ENCODE measurements around the gene TRIM39. TPM values are rescaled to one million over a fixed set of nuclear protein-coding genes. Genes with fewer than 3 reads are reported as not detected.

The TRIM39 gene
- total and polyA plus RNA-seq, 2 experiments from 2014 or later: 13.9 to 15.4 TPM

DNA sequence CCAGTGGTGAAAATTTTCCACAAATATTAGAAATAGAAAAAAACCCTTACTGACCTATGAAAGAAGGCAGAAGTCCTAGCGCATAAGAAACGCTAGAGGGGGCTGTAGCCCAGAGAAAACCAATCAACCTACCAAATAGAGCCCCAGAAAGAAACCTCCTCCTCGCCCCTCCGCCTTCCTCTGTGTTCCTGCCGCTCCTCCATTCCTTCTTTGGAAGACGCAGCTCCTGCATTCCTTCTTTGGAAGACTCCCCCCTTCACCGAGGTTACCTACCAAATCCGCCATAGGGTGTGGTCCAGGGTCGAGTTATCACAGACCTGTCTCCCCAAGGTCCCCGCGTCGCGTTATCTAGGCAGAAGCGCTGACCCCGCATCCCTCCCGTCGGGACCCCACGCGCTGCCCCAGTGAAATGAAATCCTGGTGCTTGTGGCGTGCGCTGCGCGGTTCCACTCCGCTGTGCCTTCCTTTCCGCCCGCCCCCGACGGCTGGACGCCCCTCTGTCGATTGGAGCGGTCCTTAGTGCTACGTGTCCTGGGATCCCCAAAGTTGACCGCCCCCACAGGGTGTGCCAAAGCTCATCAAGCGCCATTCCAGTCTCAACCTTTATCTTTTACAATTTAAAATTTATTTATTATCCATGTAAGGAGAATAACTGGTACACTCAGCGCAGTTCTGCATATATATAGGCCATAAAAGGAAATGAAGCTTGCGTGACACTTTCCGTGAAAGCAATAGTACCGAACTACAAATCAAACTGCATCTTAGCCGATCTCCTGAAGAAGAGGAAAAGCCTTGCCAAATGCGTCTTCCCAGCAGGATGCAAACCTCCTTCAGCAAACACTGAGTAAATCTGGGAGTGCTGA, 31.2 kb downstream of the TRIM39 start:
- no peaks in the 10 kb centered on the region for H3K4me1 ChIP-seq (ENCODE audit: low read depth)
- H3K36me3 ChIP-seq: no peaks in the 10 kb centered on the region
- TF ChIP-seq, protein P1, sequence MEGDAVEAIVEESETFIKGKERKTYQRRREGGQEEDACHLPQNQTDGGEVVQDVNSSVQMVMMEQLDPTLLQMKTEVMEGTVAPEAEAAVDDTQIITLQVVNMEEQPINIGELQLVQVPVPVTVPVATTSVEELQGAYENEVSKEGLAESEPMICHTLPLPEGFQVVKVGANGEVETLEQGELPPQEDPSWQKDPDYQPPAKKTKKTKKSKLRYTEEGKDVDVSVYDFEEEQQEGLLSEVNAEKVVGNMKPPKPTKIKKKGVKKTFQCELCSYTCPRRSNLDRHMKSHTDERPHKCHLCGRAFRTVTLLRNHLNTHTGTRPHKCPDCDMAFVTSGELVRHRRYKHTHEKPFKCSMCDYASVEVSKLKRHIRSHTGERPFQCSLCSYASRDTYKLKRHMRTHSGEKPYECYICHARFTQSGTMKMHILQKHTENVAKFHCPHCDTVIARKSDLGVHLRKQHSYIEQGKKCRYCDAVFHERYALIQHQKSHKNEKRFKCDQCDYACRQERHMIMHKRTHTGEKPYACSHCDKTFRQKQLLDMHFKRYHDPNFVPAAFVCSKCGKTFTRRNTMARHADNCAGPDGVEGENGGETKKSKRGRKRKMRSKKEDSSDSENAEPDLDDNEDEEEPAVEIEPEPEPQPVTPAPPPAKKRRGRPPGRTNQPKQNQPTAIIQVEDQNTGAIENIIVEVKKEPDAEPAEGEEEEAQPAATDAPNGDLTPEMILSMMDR (IDR thresholded peaks at IDR 0.05; ENCODE audit: low read depth, low read length): peak; percentile 83
- no peaks in the 10 kb centered on the region for H3K9me3 ChIP-seq (ENCODE audit: low read depth)
- peak overlapping the region; percentile 29 for H3K4me3 ChIP-seq
- H3K27ac ChIP-seq: no peak overlapping the region
- DNase-seq (ENCODE audit: low read depth in 1 of 2, low spot score in 1 of 2): peak; percentile 77 to 90
- H3K27me3 ChIP-seq: peaks cover 39% of the 10 kb centered on the region

DNA sequence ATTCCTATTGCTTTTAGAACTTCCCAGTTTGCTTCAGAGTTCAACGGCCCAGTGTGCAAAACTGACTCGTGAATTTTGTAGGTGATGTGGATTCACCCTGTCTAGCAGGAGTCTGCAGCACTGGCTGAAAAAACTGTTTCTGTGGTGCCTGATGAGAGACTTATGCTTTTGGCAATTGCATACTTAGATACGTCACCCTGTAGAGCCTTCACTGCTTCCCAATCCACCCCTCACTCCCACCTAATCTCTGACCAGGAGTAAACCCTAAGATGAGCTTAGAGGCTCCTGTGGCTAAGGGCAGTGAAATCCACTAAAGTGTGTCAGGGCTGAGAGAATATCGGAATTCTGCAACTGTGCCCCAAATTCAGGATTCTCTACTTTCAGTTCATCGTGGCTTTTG, 32.5 kb downstream of the TRIM39 start:
- Histone ChIP-seq H3K27me3 (peaks cover 39% of the 10 kb centered on the region), H3K27ac (no peak overlapping the region)

DNA sequence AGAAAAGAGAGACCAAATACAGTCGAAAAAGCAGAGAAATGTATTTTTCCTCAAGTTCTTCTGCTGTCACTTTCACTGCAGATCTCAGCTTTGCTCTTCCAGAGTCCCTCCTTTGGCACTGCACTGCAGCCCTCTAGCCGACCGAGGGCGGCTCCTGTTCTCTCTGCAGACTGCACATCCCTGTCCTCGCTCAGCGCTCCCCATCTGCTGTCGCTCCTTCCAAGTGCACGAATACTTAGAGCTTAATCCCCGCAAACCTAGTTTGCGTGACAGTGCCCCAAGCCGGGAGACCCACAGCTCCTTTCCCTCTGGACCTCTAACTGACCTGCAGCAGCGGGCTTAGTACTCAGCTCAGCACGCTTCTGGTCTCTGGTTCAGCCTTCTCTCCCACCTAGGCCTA, 33.4 kb downstream of the TRIM39 start:
- no peak for DNase-seq (ENCODE audit: low read depth in 1 of 2, low spot score in 1 of 2)
- H3K4me3 ChIP-seq: no peak overlapping the region
- H3K36me3 ChIP-seq: no peaks in the 10 kb centered on the region
- no peaks in the 10 kb centered on the region for H3K4me1 ChIP-seq (ENCODE audit: low read depth)
- H3K27me3 ChIP-seq: peaks cover 45% of the 10 kb centered on the region
- TF ChIP-seq, protein P1 (IDR thresholded peaks at IDR 0.05; ENCODE audit: low read depth, low read length): no peak
- no peak overlapping the region for H3K27ac ChIP-seq
- H3K9me3 ChIP-seq (ENCODE audit: low read depth): no peaks in the 10 kb centered on the region

More for the DNA sequence above, 32.5 kb downstream of the TRIM39 start:
- TF ChIP-seq, protein P1 (IDR thresholded peaks at IDR 0.05; ENCODE audit: low read depth, low read length): no peak
- Histone ChIP-seq H3K36me3 (no peaks in the 10 kb centered on the region), H3K9me3 (ENCODE audit: low read depth) (no peaks in the 10 kb centered on the region), H3K4me1 (ENCODE audit: low read depth) (no peaks in the 10 kb centered on the region), H3K4me3 (no peak overlapping the region)
- DNase-seq (ENCODE audit: low read depth in 1 of 2, low spot score in 1 of 2): no peak

DNA sequence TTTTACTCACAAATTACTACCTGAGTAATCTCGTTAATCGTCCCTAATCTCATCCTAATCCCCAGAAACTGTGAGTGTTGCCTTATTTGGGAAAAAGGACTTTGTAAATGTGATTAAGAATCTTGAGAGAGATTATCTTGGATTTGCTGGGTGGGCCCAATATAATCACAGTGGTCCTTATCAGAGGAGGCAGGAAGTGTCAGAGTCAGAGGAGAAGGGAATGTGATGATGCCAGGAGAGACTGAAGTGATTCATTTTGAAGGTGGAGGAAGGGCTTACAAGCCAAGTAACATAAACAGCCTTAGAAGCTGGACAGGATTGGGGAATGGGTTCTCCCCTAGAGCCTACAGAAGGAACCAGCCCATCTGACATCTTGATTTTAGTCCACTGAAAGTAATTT, 34.9 kb downstream of the TRIM39 start:
- H3K27me3 ChIP-seq: peaks cover 58% of the 10 kb centered on the region
- H3K4me1 ChIP-seq (ENCODE audit: low read depth): no peaks in the 10 kb centered on the region
- H3K36me3 ChIP-seq: no peaks in the 10 kb centered on the region
- no peak overlapping the region for H3K27ac ChIP-seq
- H3K4me3 ChIP-seq: no peak overlapping the region
- DNase-seq (ENCODE audit: low read depth in 1 of 2, low spot score in 1 of 2): no peak
- TF ChIP-seq, protein P1 (IDR thresholded peaks at IDR 0.05; ENCODE audit: low read depth, low read length): no peak
- no peaks in the 10 kb centered on the region for H3K9me3 ChIP-seq (ENCODE audit: low read depth)

DNA sequence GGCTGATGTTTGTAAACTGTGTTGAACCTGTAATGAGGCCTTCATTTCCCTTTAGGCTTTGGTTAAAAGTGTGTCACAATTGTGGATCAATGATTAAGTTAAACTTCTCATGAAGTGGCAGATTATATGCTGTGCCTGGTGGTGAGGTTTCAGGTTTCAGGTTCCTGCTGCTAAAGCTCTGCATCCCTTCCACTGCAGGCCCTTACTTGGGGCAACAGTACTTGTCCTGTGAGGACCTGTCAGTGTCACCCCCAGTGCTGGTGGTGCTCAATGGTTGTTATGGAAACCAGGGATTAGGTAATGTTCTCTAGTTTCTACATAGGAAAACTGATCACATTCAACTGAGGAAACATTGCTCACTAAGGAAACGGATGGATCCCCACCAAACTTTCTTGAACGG, 36.7 kb downstream of the TRIM39 start:
- no peaks in the 10 kb centered on the region for H3K9me3 ChIP-seq (ENCODE audit: low read depth)
- H3K27me3 ChIP-seq: peaks cover 53% of the 10 kb centered on the region
- TF ChIP-seq, protein P1 (IDR thresholded peaks at IDR 0.05; ENCODE audit: low read depth, low read length): no peak
- no peaks in the 10 kb centered on the region for H3K36me3 ChIP-seq
- H3K4me3 ChIP-seq: no peak overlapping the region
- no peak overlapping the region for H3K27ac ChIP-seq
- H3K4me1 ChIP-seq (ENCODE audit: low read depth): no peaks in the 10 kb centered on the region
- no peak for DNase-seq (ENCODE audit: low read depth in 1 of 2, low spot score in 1 of 2)

All from cardiac muscle cell (in vitro differentiated cells and primary cell).